GM21737 (cell line): ENCODE data around the gene CCDC196.
A peak's percentile ranks its signal among the peaks of the same experiment; 100 is the strongest.
"Not testable (repeated sequence)": the region's sequence is repeated elsewhere in the genome, so short reads cannot be mapped to it uniquely, and the experiment has no call there.

Experiments
- ATAC-seq: cut with Tn5 transposase; IDR thresholded peaks from one replicate; pipeline ENCODE4 v1.9.1; 2021; ENCODE audit warnings: mild to moderate bottlenecking, moderate library complexity; ENCODE audit not compliant: unreplicated experiment

CCDC196 gene

GRCh38 chr14:66495218-66496098 lies 9.3 kb downstream of the CCDC196 start:
- peak; percentile 88 for ATAC-seq

- ATAC-seq = no peak
Measured at GRCh38 chr14:66496188-66496807, 10.1 kb downstream of the CCDC196 start.

- no peak for ATAC-seq
Measured at GRCh38 chr14:66496911-66497310, 10.7 kb downstream of the CCDC196 start.

- ATAC-seq = no peak
Measured at GRCh38 chr14:66498311-66498710, 12.1 kb downstream of the CCDC196 start.

- ATAC-seq = no peak
Measured at GRCh38 chr14:66501592-66501991, 15.4 kb downstream of the CCDC196 start.

GRCh38 chr14:66502836-66503235 lies 16.7 kb downstream of the CCDC196 start:
- ATAC-seq = not testable (repeated sequence)

- ATAC-seq = no peak
Measured at GRCh38 chr14:66503532-66503931, 17.4 kb downstream of the CCDC196 start.

GRCh38 chr14:66507181-66507721 lies 21.1 kb downstream of the CCDC196 start:
- ATAC-seq = peak; percentile 10

GRCh38 chr14:66507722-66508546 lies 21.8 kb downstream of the CCDC196 start, which contains the start of gene GPHN:
GPHN (plus strand) TSS chr14:66508147.
- ATAC-seq = peak; percentile 80

GRCh38 chr14:66508547-66508845 lies 22.3 kb downstream of the CCDC196 start:
- ATAC-seq = no peak

- ATAC-seq = peak; percentile 28
Measured at GRCh38 chr14:66508846-66509621, 22.9 kb downstream of the CCDC196 start.

GRCh38 chr14:66509874-66510273 lies 23.7 kb downstream of the CCDC196 start:
- no peak for ATAC-seq

- ATAC-seq = no peak
Measured at GRCh38 chr14:66511849-66512248, 25.7 kb downstream of the CCDC196 start.

GRCh38 chr14:66514213-66514612 lies 28.0 kb downstream of the CCDC196 start:
- no peak for ATAC-seq

GRCh38 chr14:66530526-66530925 lies 44.4 kb downstream of the CCDC196 start:
- no peak for ATAC-seq

- ATAC-seq = no peak
Measured at GRCh38 chr14:66539034-66539433, 52.9 kb downstream of the CCDC196 start.

GRCh38 chr14:66540038-66540437 lies 53.9 kb downstream of the CCDC196 start:
- ATAC-seq = no peak

- ATAC-seq = no peak
Measured at GRCh38 chr14:66541627-66542026, 55.5 kb downstream of the CCDC196 start.

GRCh38 chr14:66543996-66544395 lies 57.8 kb downstream of the CCDC196 start:
- ATAC-seq = no peak

GRCh38 chr14:66545191-66545590 lies 59.0 kb downstream of the CCDC196 start:
- not testable (repeated sequence) for ATAC-seq
